ENCODE data around the gene PARD3B. TPM values are rescaled to one million over a fixed set of nuclear protein-coding genes. Genes with fewer than 3 reads are reported as not detected.

PARD3B gene
- total RNA-seq, 1 experiment from 2014 or later, result 2.0 TPM

DNA sequence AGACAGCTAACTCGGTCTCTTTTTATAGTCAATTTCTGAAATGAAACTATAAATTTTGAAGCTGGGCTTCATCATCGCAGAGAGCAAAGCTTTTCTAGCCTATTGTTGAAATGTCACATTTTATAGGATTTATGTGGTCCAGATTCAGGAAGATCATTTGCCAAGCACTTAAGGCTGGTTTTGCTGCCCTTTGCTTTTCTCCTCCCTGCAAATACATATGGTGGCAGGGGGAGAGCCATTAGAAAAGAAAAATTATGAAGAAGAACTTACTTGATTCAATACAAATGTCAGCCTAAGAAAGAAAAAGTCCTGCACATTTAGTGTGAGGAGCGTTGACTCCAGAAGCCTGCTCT is 930.1 kb downstream of the PARD3B start:
- DNase-seq (ENCODE audit: low read depth, low spot score) (no peak), ATAC-seq (no peak)
- H3K4me2 ChIP-seq (ENCODE audit: low read length), result no peak overlapping the region
- no peak for TF ChIP-seq SP1 (IDR thresholded peaks at IDR 0.05; ENCODE audit: low read depth)
- TF ChIP-seq RAD21 (IDR thresholded peaks at IDR 0.05; ENCODE audit: low read depth), result no peak
- TF ChIP-seq EGR1 (IDR thresholded peaks at IDR 0.05; ENCODE audit: low read depth), result no peak
- TF ChIP-seq, protein P1, sequence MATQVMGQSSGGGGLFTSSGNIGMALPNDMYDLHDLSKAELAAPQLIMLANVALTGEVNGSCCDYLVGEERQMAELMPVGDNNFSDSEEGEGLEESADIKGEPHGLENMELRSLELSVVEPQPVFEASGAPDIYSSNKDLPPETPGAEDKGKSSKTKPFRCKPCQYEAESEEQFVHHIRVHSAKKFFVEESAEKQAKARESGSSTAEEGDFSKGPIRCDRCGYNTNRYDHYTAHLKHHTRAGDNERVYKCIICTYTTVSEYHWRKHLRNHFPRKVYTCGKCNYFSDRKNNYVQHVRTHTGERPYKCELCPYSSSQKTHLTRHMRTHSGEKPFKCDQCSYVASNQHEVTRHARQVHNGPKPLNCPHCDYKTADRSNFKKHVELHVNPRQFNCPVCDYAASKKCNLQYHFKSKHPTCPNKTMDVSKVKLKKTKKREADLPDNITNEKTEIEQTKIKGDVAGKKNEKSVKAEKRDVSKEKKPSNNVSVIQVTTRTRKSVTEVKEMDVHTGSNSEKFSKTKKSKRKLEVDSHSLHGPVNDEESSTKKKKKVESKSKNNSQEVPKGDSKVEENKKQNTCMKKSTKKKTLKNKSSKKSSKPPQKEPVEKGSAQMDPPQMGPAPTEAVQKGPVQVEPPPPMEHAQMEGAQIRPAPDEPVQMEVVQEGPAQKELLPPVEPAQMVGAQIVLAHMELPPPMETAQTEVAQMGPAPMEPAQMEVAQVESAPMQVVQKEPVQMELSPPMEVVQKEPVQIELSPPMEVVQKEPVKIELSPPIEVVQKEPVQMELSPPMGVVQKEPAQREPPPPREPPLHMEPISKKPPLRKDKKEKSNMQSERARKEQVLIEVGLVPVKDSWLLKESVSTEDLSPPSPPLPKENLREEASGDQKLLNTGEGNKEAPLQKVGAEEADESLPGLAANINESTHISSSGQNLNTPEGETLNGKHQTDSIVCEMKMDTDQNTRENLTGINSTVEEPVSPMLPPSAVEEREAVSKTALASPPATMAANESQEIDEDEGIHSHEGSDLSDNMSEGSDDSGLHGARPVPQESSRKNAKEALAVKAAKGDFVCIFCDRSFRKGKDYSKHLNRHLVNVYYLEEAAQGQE (IDR thresholded peaks at IDR 0.05; ENCODE audit: low read depth), result no peak
- TF ChIP-seq TCF7L2 (IDR thresholded peaks at IDR 0.05; ENCODE audit: borderline replicate concordance, extremely low read depth, insufficient read depth, insufficient read length), result no peak
- ChIA-PET POLR2A (no interaction called here), CTCF (no interaction called here), RAD21 (ENCODE audit: low non-redundant PET in 1 of 2, low total read pairs in 2 of 2, uncharacterized antibody in 2 of 2, unreplicated experiment in 2 of 2) (no interaction called here)
- H3K9me2 ChIP-seq (ENCODE audit: insufficient read depth), result no peaks in the 10 kb centered on the region
- no TSS peak for BruUV-seq (replicated peaks)
- H4K20me1 ChIP-seq (ENCODE audit: insufficient read depth), result no peaks in the 10 kb centered on the region
- no peaks in the 10 kb centered on the region for H3K36me3 ChIP-seq (ENCODE audit: control insufficient read depth in 1 of 2, insufficient read depth in 2 of 2, low read length in 2 of 2)
- H3K27me3 ChIP-seq (ENCODE audit: insufficient read depth, low read length), result peaks cover 9% of the 10 kb centered on the region; the same call in 1 of the 2 replicates
- H3K27ac ChIP-seq (ENCODE audit: low read depth, low read length), result no peak overlapping the region
- H3K9me3 ChIP-seq (ENCODE audit: control insufficient read depth in 1 of 2, insufficient read depth in 1 of 2, low read depth in 1 of 2, low read length in 2 of 2), result no peaks in the 10 kb centered on the region
- intact Hi-C loops (cut with micrococcal nuclease), result no loop called here
- H2AFZ ChIP-seq (ENCODE audit: low read depth, low read length, poor library complexity, severe bottlenecking), result no peak overlapping the region
- no peak overlapping the region for H3K4me3 ChIP-seq (replicated peaks in 1 of 2; ENCODE audit: low read depth in 1 of 2, low read length in 2 of 2)
- no peaks in the 10 kb centered on the region for H3K4me1 ChIP-seq (ENCODE audit: control insufficient read depth in 1 of 2, insufficient read depth in 2 of 2, low read length in 2 of 2)
- no peak overlapping the region for H3K9ac ChIP-seq (ENCODE audit: low read length)
- H3K79me2 ChIP-seq (ENCODE audit: insufficient read depth, low read length), result no peaks in the 10 kb centered on the region

DNA sequence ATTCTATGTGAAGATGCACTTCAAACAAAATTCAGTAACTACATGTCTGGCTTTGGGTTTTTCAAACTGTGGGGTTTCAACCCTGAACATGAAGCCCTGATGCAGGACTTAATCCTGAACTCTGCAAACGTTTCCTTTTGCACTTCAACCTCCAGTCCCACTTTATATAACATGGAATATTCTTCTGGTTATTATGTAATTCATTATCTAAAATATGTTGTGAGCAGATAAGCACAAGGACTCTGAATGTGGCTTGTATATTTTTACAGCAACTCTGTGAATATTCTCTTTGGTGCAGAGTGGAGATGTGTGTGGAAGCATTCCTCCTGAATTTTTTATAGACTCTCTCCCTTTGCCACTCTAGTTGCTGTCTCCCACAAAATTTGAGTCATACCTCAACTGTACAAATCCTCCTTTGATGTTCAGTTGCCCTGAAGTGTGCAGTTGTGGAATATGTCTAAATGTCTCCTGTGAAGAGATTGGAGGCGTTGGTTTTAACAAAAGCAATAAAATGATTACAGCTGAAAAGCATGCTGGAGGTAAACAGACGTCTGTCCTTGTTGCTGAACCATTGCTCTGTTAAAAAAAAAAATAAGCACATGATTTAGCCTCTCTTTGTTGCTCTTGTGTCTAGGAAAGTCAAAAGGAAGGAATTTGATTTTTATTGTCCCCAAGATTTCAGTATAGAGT is 931.9 kb downstream of the PARD3B start:
- Histone ChIP-seq H3K9me3 (ENCODE audit: control insufficient read depth in 1 of 2, insufficient read depth in 1 of 2, low read depth in 1 of 2, low read length in 2 of 2) (no peaks in the 10 kb centered on the region), H3K27ac (ENCODE audit: low read depth, low read length) (no peak overlapping the region), H3K9ac (ENCODE audit: low read length) (no peak overlapping the region), H4K20me1 (ENCODE audit: insufficient read depth) (no peaks in the 10 kb centered on the region), H3K9me2 (ENCODE audit: insufficient read depth) (no peaks in the 10 kb centered on the region), H2AFZ (ENCODE audit: low read depth, low read length, poor library complexity, severe bottlenecking) (no peak overlapping the region), H3K4me2 (ENCODE audit: low read length) (no peak overlapping the region), H3K4me3 (replicated peaks in 1 of 2; ENCODE audit: low read depth in 1 of 2, low read length in 2 of 2) (no peak overlapping the region), H3K27me3 (ENCODE audit: insufficient read depth, low read length) (0 out of 2 replicates have a peak, but pooled peaks cover 4% of the 10 kb centered on the region), H3K36me3 (ENCODE audit: control insufficient read depth in 1 of 2, insufficient read depth in 2 of 2, low read length in 2 of 2) (no peaks in the 10 kb centered on the region), H3K4me1 (ENCODE audit: control insufficient read depth in 1 of 2, insufficient read depth in 2 of 2, low read length in 2 of 2) (no peaks in the 10 kb centered on the region), H3K79me2 (ENCODE audit: insufficient read depth, low read length) (no peaks in the 10 kb centered on the region)
- no TSS peak for BruUV-seq (replicated peaks)
- ChIA-PET RAD21 (ENCODE audit: low non-redundant PET in 1 of 2, low total read pairs in 2 of 2, uncharacterized antibody in 2 of 2, unreplicated experiment in 2 of 2) (no interaction called here), CTCF (no interaction called here), POLR2A (no interaction called here)
- intact Hi-C loops (cut with micrococcal nuclease), result no loop called here
- ATAC-seq (no peak), DNase-seq (ENCODE audit: low read depth, low spot score) (no peak)
- TF ChIP-seq CBX3 (IDR thresholded peaks at IDR 0.05; ENCODE audit: low read depth), result no peak
- no peak for TF ChIP-seq SP1 (IDR thresholded peaks at IDR 0.05; ENCODE audit: low read depth)
- TF ChIP-seq JUND (IDR thresholded peaks at IDR 0.05), result no peak
- TF ChIP-seq, protein P2, sequence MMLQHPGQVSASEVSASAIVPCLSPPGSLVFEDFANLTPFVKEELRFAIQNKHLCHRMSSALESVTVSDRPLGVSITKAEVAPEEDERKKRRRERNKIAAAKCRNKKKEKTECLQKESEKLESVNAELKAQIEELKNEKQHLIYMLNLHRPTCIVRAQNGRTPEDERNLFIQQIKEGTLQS (IDR thresholded peaks at IDR 0.05), result no peak
- TF ChIP-seq ZNF274 (IDR thresholded peaks at IDR 0.05; ENCODE audit: low read depth, low read length), result no peak
- TF ChIP-seq POLR2A (IDR thresholded peaks at IDR 0.05; ENCODE audit: borderline replicate concordance, extremely low read depth, insufficient read depth, insufficient read length), result no peak
- TF ChIP-seq, protein P1 (IDR thresholded peaks at IDR 0.05; ENCODE audit: low read depth), result no peak
